Left forelimb (tissue), 1 donor: ENCODE data around the gene CPT1B.
A peak's percentile ranks its signal among the peaks of the same experiment; 100 is the strongest.
"Not testable (repeated sequence)": the region's sequence is repeated elsewhere in the genome, so short reads cannot be mapped to it uniquely, and the experiment has no call there.

Experiments used
- DNase-seq: peaks from one replicate; pipeline ENCODE4 v3.0.0-alpha.2; 2018; ENCODE audit warnings: low spot score

The CPT1B gene

GRCh38 chr22:50609599-50609998 lies 31.4 kb upstream of the CPT1B start:
- DNase-seq, result no peak

GRCh38 chr22:50608996-50609395 lies 30.8 kb upstream of the CPT1B start:
- no peak for DNase-seq

GRCh38 chr22:50608058-50608840 lies 30.0 kb upstream of the CPT1B start:
- not testable (repeated sequence) for DNase-seq

GRCh38 chr22:50607659-50608020 lies 29.4 kb upstream of the CPT1B start:
- DNase-seq, result no peak

- DNase-seq, result no peak
These were observed 28.9 kb upstream of the CPT1B start for GRCh38 chr22:50606946-50607658.

DNA sequence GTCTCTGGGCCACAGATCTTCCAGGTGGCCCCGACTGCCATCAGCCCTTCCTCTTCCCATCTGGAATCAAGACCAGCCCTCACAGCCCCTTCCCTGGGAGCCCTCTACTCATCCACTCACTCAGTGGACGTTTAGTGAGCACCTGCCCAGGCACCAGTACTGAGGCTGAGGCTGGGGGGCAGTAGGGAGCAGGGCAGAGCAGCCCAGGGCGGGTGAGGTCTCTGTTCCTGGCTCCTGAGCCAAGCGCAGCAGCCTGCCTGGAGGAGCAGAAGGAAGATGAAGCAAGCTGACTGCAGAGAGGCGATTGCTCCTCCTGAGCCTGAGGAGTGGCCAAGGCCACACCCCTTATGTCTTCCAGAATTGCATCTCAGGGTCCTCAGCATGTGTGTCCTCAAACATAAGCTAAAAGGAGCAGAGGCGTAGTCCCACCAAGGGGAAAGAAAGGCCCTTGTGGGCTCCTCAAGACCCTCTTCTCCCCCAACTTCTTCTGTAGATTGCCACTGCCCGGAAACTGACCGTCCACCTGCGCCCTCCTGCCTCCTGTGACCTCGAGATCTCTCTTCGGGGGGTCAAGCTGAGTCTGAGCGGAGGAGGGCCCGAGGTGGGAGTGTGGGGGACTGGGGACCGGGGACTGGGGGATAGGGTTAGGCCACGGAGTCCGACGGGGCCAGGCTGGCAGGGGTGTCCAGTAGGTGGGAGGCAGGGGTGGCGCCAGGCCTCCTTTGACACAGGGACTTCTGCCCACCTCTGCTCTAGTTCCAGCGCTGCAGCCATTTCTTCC lies 28.1 kb upstream of the CPT1B start:
- DNase-seq, result no peak

GRCh38 chr22:50605613-50606074 lies 27.4 kb upstream of the CPT1B start:
- no peak for DNase-seq

- no peak for DNase-seq
These were observed 26.9 kb upstream of the CPT1B start for GRCh38 chr22:50605002-50605612.

- no peak for DNase-seq
These were observed 26.2 kb upstream of the CPT1B start for GRCh38 chr22:50604256-50605001.

GRCh38 chr22:50603511-50604255 lies 25.5 kb upstream of the CPT1B start:
- no peak for DNase-seq

GRCh38 chr22:50602338-50602700 lies 24.1 kb upstream of the CPT1B start:
- no peak for DNase-seq

DNA sequence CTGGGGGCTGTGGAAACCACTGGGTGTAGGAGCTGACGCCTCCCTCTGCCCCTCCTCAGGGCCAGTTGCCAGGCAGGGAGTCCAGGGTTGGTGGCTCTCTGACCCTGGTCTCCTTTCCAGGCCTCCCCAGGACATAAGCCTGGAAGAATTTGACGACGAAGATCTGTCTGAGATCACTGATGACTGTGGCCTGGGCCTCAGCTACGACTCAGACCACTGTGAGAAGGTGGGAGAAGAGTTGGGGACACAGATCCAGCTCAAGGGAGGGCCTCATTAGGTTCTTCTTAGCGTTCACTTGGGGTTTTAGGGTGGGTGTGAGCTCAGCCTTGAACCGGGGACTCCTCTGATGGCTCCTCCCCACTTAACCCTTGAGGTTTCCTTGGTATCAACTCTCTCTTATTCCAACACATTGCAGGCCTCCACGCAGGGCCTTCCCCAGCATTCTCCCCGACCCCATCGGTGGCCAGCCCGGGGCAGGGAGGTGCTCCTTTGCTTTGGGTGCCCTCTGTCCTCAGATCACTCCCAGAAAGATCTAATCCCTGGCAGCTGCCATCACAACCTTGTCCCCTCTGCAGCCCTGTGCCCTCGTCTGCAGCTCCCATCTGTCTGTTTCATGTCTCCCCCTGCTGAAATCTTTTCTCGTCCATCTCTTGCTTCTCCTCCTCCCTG lies 23.6 kb upstream of the CPT1B start:
- DNase-seq, result no peak

- no peak for DNase-seq
These were observed 22.9 kb upstream of the CPT1B start for GRCh38 chr22:50600967-50601668.

- no peak for DNase-seq
These were observed 22.3 kb upstream of the CPT1B start, which contains the start of gene MAPK8IP2 for GRCh38 chr22:50600538-50600937. TSS of gene MAPK8IP2 (plus strand) at chr22:50600793. CDS start at chr22:50600819, 26 bp downstream.

GRCh38 chr22:50599816-50600455 lies 21.7 kb upstream of the CPT1B start:
- DNase-seq, result peak; percentile 81

- DNase-seq, result no peak
These were observed 18.9 kb upstream of the CPT1B start for GRCh38 chr22:50597097-50597496.

- no peak for DNase-seq
These were observed 17.0 kb upstream of the CPT1B start for GRCh38 chr22:50595189-50595588.

DNA sequence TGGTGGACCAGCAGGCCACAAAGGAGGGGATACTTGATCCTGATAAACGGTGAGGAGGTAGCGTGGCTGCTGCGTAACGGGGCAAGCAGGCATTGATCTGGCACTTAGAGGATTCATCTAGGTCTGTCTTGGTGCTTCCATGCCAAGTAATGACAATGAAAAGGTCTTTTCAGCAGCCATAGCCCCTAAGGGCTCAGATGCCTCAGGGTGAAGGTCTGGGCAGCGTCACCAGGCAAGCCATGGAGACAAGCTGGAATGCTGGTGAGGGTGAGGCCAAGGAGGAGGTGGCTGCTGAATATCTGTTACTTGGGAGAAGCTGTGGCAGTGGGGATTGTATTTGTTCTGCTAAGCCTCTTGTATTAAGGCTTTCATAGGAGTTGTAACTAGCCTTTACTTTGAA lies 9.2 kb upstream of the CPT1B start:
- no peak for DNase-seq

DNA sequence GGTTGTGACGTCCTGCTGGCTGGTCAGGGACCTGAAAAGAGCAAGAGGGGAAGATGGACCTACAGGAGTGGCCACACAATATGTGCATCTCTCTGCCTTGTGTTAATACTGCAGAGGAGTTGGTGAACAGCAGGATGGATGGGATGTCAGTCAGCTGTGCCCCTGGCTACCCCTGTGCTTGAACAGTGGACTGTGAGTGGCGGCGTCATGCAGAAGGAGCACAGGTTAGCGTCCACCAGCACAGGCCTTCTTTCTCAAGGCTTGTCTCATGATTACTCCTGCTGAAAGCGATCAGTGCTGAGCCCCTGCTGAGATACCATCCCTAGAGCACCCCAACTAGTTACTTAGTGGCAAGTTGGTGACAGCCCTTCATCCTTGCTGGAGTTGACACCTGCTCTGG lies 8.2 kb upstream of the CPT1B start:
- no peak for DNase-seq
